IMR-90 (cell line): ENCODE data around the gene SOX8. TPM values are rescaled to one million over a fixed set of nuclear protein-coding genes. Genes with fewer than 3 reads are reported as not detected.

ENCODE experiments used
- ATAC-seq: fragments of 200-7000 bp; cut with Tn5 transposase; 2 replicates; pipeline ENCODE4 v1.9.1; 2020; ENCODE audit warnings: low read depth, mild to moderate bottlenecking, moderate library complexity
- BruUV-seq: library from RNA; stranded (reverse); fragments of 400-500 nt; replicated peaks from 2 replicates; lab custom pipeline; 2021; lab: Mats Ljungman, UMichigan
- CTCF ChIA-PET: fragments of 300-600 bp; formaldehyde crosslinking; extraction: SDS; loops from one replicate; lab custom pipeline; 2021; ENCODE audit warnings: antibody characterized with exemption; lab: Yijun Ruan, JAX
- POLR2A ChIA-PET: fragments of 300-600 bp; sonication (Branson Sonifier 250); formaldehyde crosslinking; loops from one replicate; lab custom pipeline; 2022; ENCODE audit warnings: antibody characterized with exemption; ENCODE audit not compliant: unreplicated experiment; lab: Charles Lee
- DNase-seq: peaks from one replicate; pipeline ENCODE4 v3.0.0; 2013
- H2AFZ ChIP-seq: replicated peaks from 2 replicates; pipeline ENCODE3; 2013; ENCODE audit warnings: low read length, mild to moderate bottlenecking; ENCODE audit not compliant: poor library complexity
- H2AK5ac ChIP-seq: 2 replicates; pipeline ENCODE4 v1.6.1; 2013; ENCODE audit warnings: low read depth, low read length, inconsistent platforms
- H2AK9ac ChIP-seq: replicated peaks from 2 replicates; pipeline ENCODE3; 2013; ENCODE audit warnings: mild to moderate bottlenecking, low read depth, low read length, moderate library complexity; ENCODE audit not compliant: poor library complexity
- H2BK120ac ChIP-seq: 2 replicates; pipeline ENCODE4 v1.6.1; 2013; ENCODE audit warnings: low read depth, low read length, inconsistent platforms
- H2BK15ac ChIP-seq: 3 replicates; pipeline ENCODE4 v1.6.1; 2013; ENCODE audit warnings: low read depth, low read length, inconsistent platforms
- H2BK20ac ChIP-seq: 2 replicates; pipeline ENCODE4 v1.6.1; 2013; ENCODE audit warnings: low read depth, mild to moderate bottlenecking, inconsistent platforms, low read length, moderate library complexity
- H2BK5ac ChIP-seq: 2 replicates; pipeline ENCODE4 v1.6.1; 2013; ENCODE audit warnings: mild to moderate bottlenecking, low read depth, low read length, inconsistent platforms; ENCODE audit not compliant: poor library complexity, severe bottlenecking
- H3K14ac ChIP-seq: replicated peaks from 2 replicates; pipeline ENCODE4 v1.6.1; 2013; ENCODE audit warnings: low read depth, low read length, inconsistent platforms
- H3K18ac ChIP-seq: 2 replicates; pipeline ENCODE4 v1.6.1; 2013; ENCODE audit warnings: low read depth, low read length, control low read depth
- H3K23ac ChIP-seq: 2 replicates; pipeline ENCODE4 v1.6.1; 2013; ENCODE audit warnings: low read depth, low read length, inconsistent platforms
- H3K27ac ChIP-seq: 2 replicates; pipeline ENCODE4 v1.5.1; 2013; ENCODE audit warnings: mild to moderate bottlenecking, control low read depth, low read length; ENCODE audit not compliant: insufficient read depth
- H3K27me3 ChIP-seq: 2 replicates; pipeline ENCODE4 v1.6.1; 2013; ENCODE audit warnings: low read length; ENCODE audit not compliant: control insufficient read depth, insufficient read depth
- H3K36me3 ChIP-seq: 2 replicates; pipeline ENCODE4 v1.6.1; 2013; ENCODE audit warnings: low read length, mixed read lengths; ENCODE audit not compliant: control insufficient read depth, insufficient read depth
- H3K4ac ChIP-seq: 2 replicates; pipeline ENCODE4 v1.6.1; 2013; ENCODE audit warnings: low read depth, low read length, inconsistent platforms
- H3K4me1 ChIP-seq: 2 replicates; pipeline ENCODE4 v1.6.1; 2013; ENCODE audit warnings: low read length, mixed read lengths; ENCODE audit not compliant: control insufficient read depth, insufficient read depth
- H3K4me2 ChIP-seq: 2 replicates; pipeline ENCODE4 v1.6.1; 2013; ENCODE audit warnings: low read depth, mild to moderate bottlenecking, control low read depth, low read length, moderate library complexity
- H3K4me3 ChIP-seq: 2 replicates; pipeline ENCODE4 v1.5.1; 2013; ENCODE audit warnings: low read depth, mild to moderate bottlenecking, control low read depth, low read length, moderate library complexity; ENCODE audit not compliant: insufficient read depth
- H3K56ac ChIP-seq: 2 replicates; pipeline ENCODE4 v1.6.1; 2013; ENCODE audit warnings: low read length, inconsistent platforms; ENCODE audit not compliant: insufficient read depth; ENCODE audit errors: extremely low read depth
- H3K79me1 ChIP-seq, 2 experiments: 2 replicates each; pipeline ENCODE4 v1.6.1; 2013; ENCODE audit warnings: low read length in 2 of 2, inconsistent platforms in 1 of 2, low read depth in 1 of 2
- H3K9ac ChIP-seq: 2 replicates; pipeline ENCODE4 v1.6.1; 2013; ENCODE audit warnings: low read depth, low read length, control low read depth
- H3K9me1 ChIP-seq: 2 replicates; pipeline ENCODE4 v1.6.1; 2013; ENCODE audit warnings: low read length, inconsistent platforms; ENCODE audit not compliant: insufficient read depth
- H3K9me3 ChIP-seq: 2 replicates; pipeline ENCODE4 v1.6.1; 2013; ENCODE audit warnings: low read length; ENCODE audit not compliant: control insufficient read depth, insufficient read depth
- H4K20me1 ChIP-seq: 2 replicates; pipeline ENCODE4 v1.6.1; 2013; ENCODE audit warnings: low read length, inconsistent platforms; ENCODE audit not compliant: insufficient read depth
- H4K5ac ChIP-seq: 2 replicates; pipeline ENCODE4 v1.6.1; 2013; ENCODE audit warnings: mild to moderate bottlenecking, low read depth, low read length, control low read depth
- H4K8ac ChIP-seq, 2 experiments: 2 replicates each; pipeline ENCODE4 v1.6.1; 2013; ENCODE audit warnings: low read depth in 2 of 2, low read length in 2 of 2, control low read depth in 1 of 2, inconsistent platforms in 1 of 2
- H4K91ac ChIP-seq: 2 replicates; pipeline ENCODE4 v1.6.1; 2013; ENCODE audit warnings: low read depth, low read length, inconsistent platforms; ENCODE audit not compliant: insufficient read depth
- BHLHE40 ChIP-seq: fragments of 150-350 bp; IDR thresholded peaks from 2 replicates; pipeline ENCODE4 v1.6.1; 2016; ENCODE audit warnings: mild to moderate bottlenecking, low read depth, low read length
- CEBPB ChIP-seq: IDR thresholded peaks from 2 replicates; pipeline ENCODE4 v1.6.1; 2012; ENCODE audit warnings: low read depth, low read length, improper control_type of control experiment
- ELK1 ChIP-seq: fragments of 150-350 bp; IDR thresholded peaks from 2 replicates; pipeline ENCODE4 v1.6.1; 2016; ENCODE audit warnings: low read depth, mild to moderate bottlenecking, low read length, moderate library complexity, borderline replicate concordance
- FOS ChIP-seq: fragments of 150-350 bp; IDR thresholded peaks from 2 replicates; pipeline ENCODE4 v1.6.1; 2016; ENCODE audit warnings: low read depth, low read length
- MAFK ChIP-seq: IDR thresholded peaks from 2 replicates; pipeline ENCODE4 v1.6.1; 2012; ENCODE audit warnings: low read depth, low read length, improper control_type of control experiment
- MXI1 ChIP-seq: IDR thresholded peaks from 2 replicates; pipeline ENCODE4 v1.6.1; 2012; ENCODE audit warnings: low read depth, mild to moderate bottlenecking, low read length, moderate library complexity, borderline replicate concordance
- NFE2L2 ChIP-seq: fragments of 150-350 bp; IDR thresholded peaks from 2 replicates; pipeline ENCODE4 v1.6.1; 2016; ENCODE audit warnings: low read depth, mild to moderate bottlenecking, low read length
- POLR2A ChIP-seq: IDR thresholded peaks from 2 replicates; pipeline ENCODE4 v1.6.1; 2012; ENCODE audit warnings: mild to moderate bottlenecking, low read depth, low read length
- RAD21 ChIP-seq: IDR thresholded peaks from 2 replicates; pipeline ENCODE4 v1.6.1; 2012; ENCODE audit warnings: low read length, improper control_type of control experiment
- RCOR1 ChIP-seq: IDR thresholded peaks from 2 replicates; pipeline ENCODE4 v1.6.1; 2012; ENCODE audit warnings: mild to moderate bottlenecking, low read length, improper control_type of control experiment; ENCODE audit not compliant: insufficient replicate concordance
- RFX5 ChIP-seq: IDR thresholded peaks from 2 replicates; pipeline ENCODE4 v1.8.0; 2012; ENCODE audit warnings: low read depth, mild to moderate bottlenecking, low read length, moderate library complexity
- SMC3 ChIP-seq: fragments of 150-350 bp; IDR thresholded peaks from 2 replicates; pipeline ENCODE4 v1.6.1; 2016; ENCODE audit warnings: low read depth, mild to moderate bottlenecking, antibody characterized with exemption, low read length, moderate library complexity
- USF2 ChIP-seq: fragments of 150-350 bp; IDR thresholded peaks from 2 replicates; pipeline ENCODE4 v1.6.1; 2017; ENCODE audit warnings: mild to moderate bottlenecking, antibody characterized with exemption, low read length, low read depth
- WGBS, 2 experiments: methylation state at CpG; one replicate each; pipeline versions ENCODE4 v1.1.5 to v1.1.7; 2013; ENCODE audit warnings: missing lambda C conversion rate in 2 of 2; ENCODE audit not compliant: insufficient read length in 1 of 2; ENCODE audit errors: extremely low coverage in 2 of 2; 5-methylcytosine and 5-hydroxymethylcytosine counted together
- dilution Hi-C: fragments of 300-500 bp; cut with HindIII; formaldehyde crosslinking; loops from one replicate; pipeline ENCODE4 v1.14.3; 2018; ENCODE audit warnings: low sequenced_read_pairs; ENCODE audit not compliant: unreplicated experiment
- in situ Hi-C: fragments of 300-500 bp; cut with MboI; formaldehyde crosslinking; loops from 3 replicates; pipeline ENCODE4 v1.14.3; 2019; ENCODE audit warnings: low sequenced_read_pairs, inconsistent platforms, mixed read lengths
- intact Hi-C: fragments of 100-400 bp; cut with micrococcal nuclease; formaldehyde crosslinking; loops from 2 replicates; pipeline ENCODE4 v1.10.0; 2022
- polyA plus RNA-seq, 3 experiments: library from polyadenylated mRNA; depleted of rRNA; stranded (reverse); fragments of >200 nt; gene quantifications; 2 replicates each; pipeline ENCODE4 v1.2.3, GENCODE V29; 2012; ENCODE audit warnings: low replicate concordance in 1 of 3
- total RNA-seq: library from RNA; depleted of rRNA; stranded (reverse); fragments of >200 nt; gene quantifications from 2 replicates; pipeline ENCODE4 v1.2.3, GENCODE V29; 2012
- TF ChIP-seq, protein P1 (sequence below): conservative IDR thresholded peaks from 2 replicates; pipeline ENCODE4 v1.5.1; 2012; ENCODE audit warnings: mild to moderate bottlenecking, low read depth, low read length, improper control_type of control experiment

Gene SOX8
- total and polyA plus RNA-seq, 2 of the 4 experiments (the other 2 are of a cell fraction), result under 0.01 to 0.26 TPM

GRCh38 chr16:984736-985636 is 3.4 kb downstream of the SOX8 start:
- no peaks in the 10 kb centered on the region for H3K9me1 ChIP-seq
- in situ Hi-C loops, result no loop called here
- no peaks in the 10 kb centered on the region for H3K9me3 ChIP-seq
- H3K4me3 ChIP-seq, result no peak overlapping the region
- H3K4me2 ChIP-seq, result no peak overlapping the region
- no peak overlapping the region for H3K18ac ChIP-seq
- H3K4me1 ChIP-seq, result no peaks in the 10 kb centered on the region
- H4K8ac ChIP-seq, result no peak overlapping the region
- no peak overlapping the region for H2BK20ac ChIP-seq
- no peak overlapping the region for H3K4ac ChIP-seq
- no peak overlapping the region for H2BK5ac ChIP-seq
- ChIA-PET POLR2A (interaction anchor here (0.7 kb wide), 1 partner anchor 122 kb away, joined by 8 read pairs; no protein-coding TSS in a partner anchor), CTCF (no interaction called here)
- H3K23ac ChIP-seq, result no peak overlapping the region
- no peak overlapping the region for H2AK5ac ChIP-seq
- H2BK120ac ChIP-seq, result no peak overlapping the region
- ATAC-seq (no peak), DNase-seq (no peak)
- H3K9ac ChIP-seq, result no peak overlapping the region
- H2AK9ac ChIP-seq, result no peak overlapping the region
- no peak overlapping the region for H4K91ac ChIP-seq
- no peaks in the 10 kb centered on the region for H3K79me1 ChIP-seq
- H4K20me1 ChIP-seq, result no peaks in the 10 kb centered on the region
- 92% methylated on average over 53 of the region's 78 CpGs; no CpG with 5 or more reads in 1 of the 2 experiments for WGBS, 2 experiments
- H4K5ac ChIP-seq, result no peak overlapping the region
- dilution Hi-C loops, result no loop called here
- H2AFZ ChIP-seq, result no peak overlapping the region
- no peaks in the 10 kb centered on the region for H3K36me3 ChIP-seq
- no peak overlapping the region for H3K56ac ChIP-seq
- no peak overlapping the region for H3K14ac ChIP-seq
- no TSS peak for BruUV-seq
- intact Hi-C loops, result loop anchor here (5.0 kb wide), 1 partner anchor 273 kb away; no protein-coding TSS in a partner anchor
- H2BK15ac ChIP-seq, result no peak overlapping the region
- no peak overlapping the region for H3K27ac ChIP-seq
- peaks cover 86% of the 10 kb centered on the region for H3K27me3 ChIP-seq
- TF ChIP-seq MAFK (no peak), POLR2A (no peak), MXI1 (no peak), CEBPB (no peak), RFX5 (no peak), NFE2L2 (no peak), USF2 (no peak), RAD21 (no peak), BHLHE40 (no peak), ELK1 (no peak), FOS (no peak), RCOR1 (no peak), SMC3 (no peak)
- TF ChIP-seq, protein P1, sequence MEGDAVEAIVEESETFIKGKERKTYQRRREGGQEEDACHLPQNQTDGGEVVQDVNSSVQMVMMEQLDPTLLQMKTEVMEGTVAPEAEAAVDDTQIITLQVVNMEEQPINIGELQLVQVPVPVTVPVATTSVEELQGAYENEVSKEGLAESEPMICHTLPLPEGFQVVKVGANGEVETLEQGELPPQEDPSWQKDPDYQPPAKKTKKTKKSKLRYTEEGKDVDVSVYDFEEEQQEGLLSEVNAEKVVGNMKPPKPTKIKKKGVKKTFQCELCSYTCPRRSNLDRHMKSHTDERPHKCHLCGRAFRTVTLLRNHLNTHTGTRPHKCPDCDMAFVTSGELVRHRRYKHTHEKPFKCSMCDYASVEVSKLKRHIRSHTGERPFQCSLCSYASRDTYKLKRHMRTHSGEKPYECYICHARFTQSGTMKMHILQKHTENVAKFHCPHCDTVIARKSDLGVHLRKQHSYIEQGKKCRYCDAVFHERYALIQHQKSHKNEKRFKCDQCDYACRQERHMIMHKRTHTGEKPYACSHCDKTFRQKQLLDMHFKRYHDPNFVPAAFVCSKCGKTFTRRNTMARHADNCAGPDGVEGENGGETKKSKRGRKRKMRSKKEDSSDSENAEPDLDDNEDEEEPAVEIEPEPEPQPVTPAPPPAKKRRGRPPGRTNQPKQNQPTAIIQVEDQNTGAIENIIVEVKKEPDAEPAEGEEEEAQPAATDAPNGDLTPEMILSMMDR, result no peak
